ENCODE measurements around the gene THEMIS2. TPM values are rescaled to one million over a fixed set of nuclear protein-coding genes. Genes with fewer than 3 reads are reported as not detected.
A peak's percentile ranks its signal among the peaks of the same experiment; 100 is the strongest.

THEMIS2 gene
- polyA plus RNA-seq, 4 donors: 2.5 to 5.7 (median 3.0) TPM

- DNase-seq (ENCODE audit: low read depth in 4 of 4, low spot score in 2 of 4): no peak
Observed at GRCh38 chr1:27885114-27885528, 12.8 kb downstream of the THEMIS2 start.

GRCh38 chr1:27885621-27886352 lies 13.4 kb downstream of the THEMIS2 start:
- DNase-seq (ENCODE audit: low read depth in 4 of 4, low spot score in 2 of 4): no peak

- no peak for DNase-seq (ENCODE audit: low read depth in 4 of 4, low spot score in 2 of 4)
Observed at GRCh38 chr1:27886353-27886679, 14.0 kb downstream of the THEMIS2 start.

GRCh38 chr1:27886744-27887143 lies 14.4 kb downstream of the THEMIS2 start:
- no peak for DNase-seq (ENCODE audit: low read depth in 4 of 4, low spot score in 2 of 4)

GRCh38 chr1:27887215-27888021 lies 15.1 kb downstream of the THEMIS2 start:
- DNase-seq (ENCODE audit: low read depth in 4 of 4, low spot score in 2 of 4): no peak

DNA sequence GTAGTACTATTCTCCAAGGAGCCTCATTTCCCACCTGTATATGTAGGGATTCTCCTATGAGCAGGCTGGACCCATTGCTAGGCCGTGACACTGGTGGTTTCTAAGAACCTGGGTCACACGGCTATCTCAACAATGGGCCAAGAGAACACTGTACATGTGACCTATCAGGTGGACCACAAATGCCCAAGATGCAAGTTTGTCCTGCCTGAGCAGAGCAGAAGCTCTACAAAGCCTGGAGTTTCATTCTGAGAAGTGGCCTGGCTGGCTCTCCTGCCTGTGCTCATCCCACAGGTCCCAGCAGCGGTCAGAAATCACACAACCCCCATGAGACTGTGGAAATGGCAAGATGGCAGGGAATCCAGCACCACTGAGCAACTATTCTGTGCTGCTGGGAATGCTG lies 17.2 kb downstream of the THEMIS2 start:
- no peak for DNase-seq (ENCODE audit: low read depth in 4 of 4, low spot score in 2 of 4)

GRCh38 chr1:27891196-27891889 lies 19.0 kb downstream of the THEMIS2 start:
- DNase-seq (ENCODE audit: low read depth in 4 of 4, low spot score in 2 of 4): no peak

DNA sequence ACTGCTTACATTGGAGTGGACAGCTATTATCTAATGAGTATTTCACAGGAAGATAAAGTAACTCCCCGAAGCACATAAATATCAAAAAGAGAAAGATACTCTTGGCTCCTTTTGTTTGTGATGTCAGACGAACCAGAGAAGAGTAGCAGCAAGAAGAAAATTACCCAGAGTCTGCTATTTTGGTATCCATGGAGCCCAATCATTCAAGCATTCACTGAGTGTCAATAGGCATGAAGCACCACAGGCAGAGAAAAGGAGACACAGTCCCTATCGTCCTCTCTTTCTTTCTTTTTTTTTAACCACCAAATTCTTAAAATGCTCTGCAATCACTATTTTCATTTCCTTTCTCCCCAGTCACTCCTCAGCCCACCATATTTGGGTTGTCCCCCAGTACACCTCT lies 22.2 kb downstream of the THEMIS2 start:
- DNase-seq (ENCODE audit: low read depth in 4 of 4, low spot score in 2 of 4): no peak

DNA sequence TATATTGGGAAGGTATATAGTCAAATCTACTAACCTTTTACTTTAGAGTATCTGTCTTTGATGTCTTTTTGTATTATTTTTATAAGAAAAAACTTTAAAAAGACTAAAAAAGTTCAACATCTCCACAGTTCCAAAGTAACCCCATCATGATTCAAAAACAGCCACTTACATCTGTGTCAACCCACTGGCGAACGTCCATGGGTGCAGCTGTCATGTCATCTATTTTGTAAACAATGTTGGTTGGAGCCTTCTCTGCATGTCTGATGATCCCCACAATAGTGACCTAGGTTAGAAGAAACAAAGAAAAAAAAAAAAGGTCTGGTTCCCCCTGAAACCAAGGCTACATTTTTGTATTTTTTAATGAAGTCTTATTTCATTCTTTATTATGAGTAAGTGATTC lies 34.4 kb downstream of the THEMIS2 start:
- no peak for DNase-seq (ENCODE audit: low read depth in 4 of 4, low spot score in 2 of 4)

DNA sequence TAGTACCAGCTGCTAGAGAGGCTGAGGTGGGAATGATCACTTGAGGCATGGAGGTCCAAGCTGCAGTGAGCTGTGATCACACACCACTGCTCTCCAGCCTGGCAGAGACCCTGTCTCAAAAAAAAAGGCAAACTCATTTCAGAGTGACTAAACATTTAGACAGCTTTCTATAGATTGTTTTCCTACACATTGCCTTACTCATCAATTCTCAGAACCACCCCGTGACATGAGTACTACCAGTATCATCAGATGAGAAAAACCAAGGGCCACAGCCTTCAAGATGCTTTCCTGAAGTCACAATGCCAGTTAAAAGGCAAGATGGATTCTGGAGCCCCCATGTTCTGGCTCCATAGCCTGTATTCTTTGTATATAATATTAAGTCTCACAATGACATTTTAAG lies 40.1 kb downstream of the THEMIS2 start:
- DNase-seq (ENCODE audit: low read depth in 4 of 4, low spot score in 2 of 4): no peak

- no peak for DNase-seq (ENCODE audit: low read depth in 4 of 4, low spot score in 2 of 4)
Observed at GRCh38 chr1:27915082-27915575, 42.8 kb downstream of the THEMIS2 start.

DNA sequence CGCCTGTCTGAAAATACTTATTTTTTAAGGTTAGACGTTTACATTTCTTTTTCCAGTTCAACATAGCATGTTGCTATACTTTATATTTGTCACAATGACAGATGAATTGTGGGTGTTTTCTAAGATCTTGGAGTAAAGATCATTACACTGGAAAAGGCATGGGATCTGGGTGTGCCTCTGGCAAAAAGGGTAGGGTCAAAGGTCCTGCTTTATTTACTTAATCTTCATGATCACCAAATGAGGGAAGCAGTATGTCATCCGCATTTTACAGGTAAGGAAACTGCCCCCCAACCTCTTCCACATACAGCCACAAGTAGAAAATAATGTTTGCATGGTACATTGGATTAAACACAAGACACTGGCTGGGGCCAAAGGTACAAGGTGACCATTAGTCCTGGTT lies 49.9 kb downstream of the THEMIS2 start:
- DNase-seq (ENCODE audit: low read depth in 4 of 4, low spot score in 2 of 4): no peak

- DNase-seq (ENCODE audit: low read depth in 4 of 4, low spot score in 2 of 4): no peak
Observed at GRCh38 chr1:27928216-27928954, 56.0 kb downstream of the THEMIS2 start.

DNA sequence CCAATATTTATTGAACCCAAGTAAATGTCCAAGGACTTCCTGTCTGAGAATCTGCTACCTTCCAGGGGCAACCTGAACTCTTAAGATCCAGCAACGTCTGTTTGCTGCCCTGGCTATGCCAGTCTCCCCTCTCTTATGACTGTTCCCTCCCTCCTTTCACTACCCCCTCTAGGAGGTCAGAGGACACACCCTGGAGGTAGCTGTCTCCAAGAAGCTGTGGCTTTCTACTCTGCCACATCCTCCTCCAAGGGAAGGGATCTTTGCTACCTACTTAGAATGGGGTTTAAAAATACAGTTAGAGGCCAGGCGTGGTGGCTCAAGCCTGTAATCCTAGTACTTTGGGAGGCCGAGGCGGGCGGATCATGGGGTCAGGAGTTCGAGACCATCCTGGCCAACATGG lies 58.8 kb downstream of the THEMIS2 start:
- DNase-seq (ENCODE audit: low read depth in 4 of 4, low spot score in 2 of 4): no peak

- DNase-seq (ENCODE audit: low read depth in 4 of 4, low spot score in 2 of 4): no peak
Observed at GRCh38 chr1:27931759-27932158, 59.4 kb downstream of the THEMIS2 start.

DNA sequence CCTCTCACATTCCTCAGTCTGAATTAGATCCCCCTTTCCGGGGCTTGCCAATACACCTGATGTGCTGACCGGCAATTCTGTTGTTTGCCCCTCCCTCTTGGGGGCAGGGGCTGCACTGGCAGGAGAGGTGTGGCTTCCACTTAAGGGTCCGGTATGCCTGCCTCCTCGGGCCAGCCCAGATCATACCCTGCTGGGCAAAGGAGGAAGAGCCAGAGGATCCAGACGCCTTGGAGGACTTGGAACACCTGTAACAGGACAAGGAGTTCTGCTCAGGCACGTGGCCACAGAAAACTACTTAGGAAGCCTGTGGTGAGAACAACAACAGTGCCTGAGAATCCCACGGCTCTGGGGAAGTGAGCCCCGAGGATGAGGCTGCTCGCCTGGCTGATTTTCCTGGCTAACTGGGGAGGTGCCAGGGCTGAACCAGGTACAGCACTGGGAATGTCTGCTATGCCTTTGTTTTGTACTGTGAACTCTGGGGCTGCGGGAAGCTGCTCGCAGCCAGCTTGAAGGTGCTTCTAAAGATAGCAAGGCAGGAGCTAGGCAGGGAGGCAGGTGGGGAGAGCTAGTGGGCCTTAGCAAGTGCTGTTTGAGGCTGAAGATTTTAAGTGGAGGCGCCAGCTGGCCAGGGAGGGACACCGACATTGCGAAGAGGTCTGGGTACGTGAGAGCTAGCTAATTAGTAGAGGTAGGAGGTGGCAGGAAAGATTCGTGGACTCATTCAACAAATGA lies 62.6 kb downstream of the THEMIS2 start, which contains the start of gene SMPDL3B:
TSS of gene SMPDL3B (plus strand) at position 183 of the 732 bp plus-strand sequence. CDS start at position 367, 184 bp downstream.
- DNase-seq (ENCODE audit: low read depth in 4 of 4, low spot score in 2 of 4): peak; percentile 27 to 54 (median 34)

DNA sequence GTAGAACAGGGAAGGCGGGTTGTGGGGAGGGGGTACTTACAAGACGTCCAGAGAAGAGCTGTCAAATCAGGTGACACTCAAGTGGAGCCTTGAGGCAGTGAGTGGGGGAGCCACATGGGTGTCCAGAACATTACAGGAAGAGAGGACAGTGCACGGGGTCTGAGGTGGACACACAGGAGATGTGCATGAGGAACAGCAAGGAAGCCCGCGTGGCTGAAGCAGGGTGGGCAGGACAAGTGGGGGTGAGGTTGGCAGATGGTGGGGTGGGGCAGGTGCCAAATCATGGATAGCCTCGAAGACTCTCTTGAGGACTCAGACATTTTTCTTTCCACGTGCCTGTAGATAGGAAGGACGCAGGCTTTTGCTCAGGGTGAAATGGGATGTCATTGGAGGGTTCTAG lies 63.4 kb downstream of the THEMIS2 start:
- DNase-seq (ENCODE audit: low read depth in 4 of 4, low spot score in 2 of 4): no peak
